Activated CD8-positive, alpha-beta memory T cell treated with anti-CD3 and anti-CD28 coated beads for 36 hours (primary cell): ENCODE data around the gene MUSTN1. TPM values are rescaled to one million over a fixed set of nuclear protein-coding genes. Genes with fewer than 3 reads are reported as not detected.

Source experiments
- CTCF ChIA-PET: fragments of 350-600 bp; sonication (Branson Sonifier 250); formaldehyde crosslinking; loops from one replicate; lab custom pipeline; 2021; ENCODE audit warnings: antibody characterized with exemption; lab: Charles Lee
- POLR2A ChIA-PET: fragments of 350-600 bp; sonication (Branson Sonifier 250); formaldehyde crosslinking; loops from one replicate; lab custom pipeline; 2021; ENCODE audit warnings: antibody characterized with exemption; lab: Charles Lee
- total RNA-seq, 2 experiments: library from RNA; stranded (reverse); gene quantifications; one replicate each; pipeline ENCODE4 v1.2.3, GENCODE V29; 2021

Gene MUSTN1
- under 1 TPM in 1 of 2 experiments, not detected in 1; 0.61 TPM for total RNA-seq

- POLR2A ChIA-PET = no interaction called here
Observed at GRCh38 chr3:52834871-52835501, at the start of gene MUSTN1. TSS of gene MUSTN1 (minus strand) at chr3:52835019. CDS start at chr3:52834948, 71 bp downstream.

GRCh38 chr3:52882377-52882776, 47.6 kb upstream of the MUSTN1 start:
- POLR2A ChIA-PET = no interaction called here
- CTCF ChIA-PET = interaction anchor here (0.6 to 1.3 kb wide), 2 partner anchors 156 to 163 kb away, joined by 3 read pairs; partner anchors contain the start of gene SFMBT1

More at GRCh38 chr3:52834871-52835501, at the start of gene MUSTN1:
- CTCF ChIA-PET = no interaction called here

GRCh38 chr3:52881871-52882270, 47.1 kb upstream of the MUSTN1 start:
- POLR2A ChIA-PET = no interaction called here
- CTCF ChIA-PET = interaction anchor here (0.6 kb wide), 1 partner anchor 156 kb away, joined by 3 read pairs; no protein-coding TSS in a partner anchor

GRCh38 chr3:52880474-52880873, 45.7 kb upstream of the MUSTN1 start:
- POLR2A ChIA-PET = interaction anchor here (0.6 kb wide), 1 partner anchor 128 kb away, joined by 3 read pairs; no protein-coding TSS in a partner anchor
- CTCF ChIA-PET = interaction anchor here (0.8 to 1.5 kb wide), 3 partner anchors 11 to 29 kb away, joined by 3 to 5 read pairs (median 4); no protein-coding TSS in a partner anchor

GRCh38 chr3:52880047-52880446, 45.2 kb upstream of the MUSTN1 start:
- ChIA-PET CTCF (interaction anchor here (0.9 to 1.5 kb wide), 3 partner anchors 11 to 29 kb away, joined by 4 to 5 read pairs (median 4); no protein-coding TSS in a partner anchor), POLR2A (interaction anchor here (0.6 kb wide), 1 partner anchor 128 kb away, joined by 3 read pairs; no protein-coding TSS in a partner anchor)

- POLR2A ChIA-PET = no interaction called here
Observed at GRCh38 chr3:52879581-52879980, 44.8 kb upstream of the MUSTN1 start.

GRCh38 chr3:52879090-52879489, 44.3 kb upstream of the MUSTN1 start:
- ChIA-PET CTCF (interaction anchor here (1.2 kb wide), 1 partner anchor 28 kb away, joined by 4 read pairs; no protein-coding TSS in a partner anchor), POLR2A (no interaction called here)

More at GRCh38 chr3:52879581-52879980, 44.8 kb upstream of the MUSTN1 start:
- CTCF ChIA-PET = interaction anchor here (0.9 to 1.5 kb wide), 3 partner anchors 10 to 29 kb away, joined by 4 to 5 read pairs (median 4); no protein-coding TSS in a partner anchor

- CTCF ChIA-PET = no interaction called here
Observed at GRCh38 chr3:52877085-52877484, 42.3 kb upstream of the MUSTN1 start.

GRCh38 chr3:52874864-52875587, 40.2 kb upstream of the MUSTN1 start:
- POLR2A ChIA-PET = no interaction called here

More at GRCh38 chr3:52877085-52877484, 42.3 kb upstream of the MUSTN1 start:
- POLR2A ChIA-PET = no interaction called here

GRCh38 chr3:52874160-52874701, 39.4 kb upstream of the MUSTN1 start:
- CTCF ChIA-PET = no interaction called here
- POLR2A ChIA-PET = no interaction called here

More at GRCh38 chr3:52874864-52875587, 40.2 kb upstream of the MUSTN1 start:
- CTCF ChIA-PET = no interaction called here

- ChIA-PET CTCF (no interaction called here), POLR2A (no interaction called here)
Observed at GRCh38 chr3:52873433-52874159, 38.8 kb upstream of the MUSTN1 start.

GRCh38 chr3:52872245-52872644, 37.4 kb upstream of the MUSTN1 start:
- CTCF ChIA-PET = interaction anchor here (0.8 kb wide), 1 partner anchor 30 kb away, joined by 3 read pairs; no protein-coding TSS in a partner anchor
- POLR2A ChIA-PET = no interaction called here

GRCh38 chr3:52871761-52872160, 36.9 kb upstream of the MUSTN1 start:
- POLR2A ChIA-PET = no interaction called here
- CTCF ChIA-PET = interaction anchor here (0.8 kb wide), 1 partner anchor 30 kb away, joined by 3 read pairs; no protein-coding TSS in a partner anchor

GRCh38 chr3:52870471-52870870, 35.7 kb upstream of the MUSTN1 start:
- ChIA-PET CTCF (no interaction called here), POLR2A (no interaction called here)

GRCh38 chr3:52866427-52866826, 31.6 kb upstream of the MUSTN1 start:
- POLR2A ChIA-PET = no interaction called here
- CTCF ChIA-PET = interaction anchor here (1.0 kb wide), 1 partner anchor 21 kb away, joined by 4 read pairs; no protein-coding TSS in a partner anchor

- ChIA-PET CTCF (no interaction called here), POLR2A (no interaction called here)
Observed at GRCh38 chr3:52865994-52866393, 31.2 kb upstream of the MUSTN1 start.

GRCh38 chr3:52860424-52860768, 25.6 kb upstream of the MUSTN1 start:
- CTCF ChIA-PET = no interaction called here

GRCh38 chr3:52859686-52860423, 25.0 kb upstream of the MUSTN1 start:
- CTCF ChIA-PET = interaction anchor here (0.7 kb wide), 1 partner anchor 30 kb away, joined by 3 read pairs; no protein-coding TSS in a partner anchor
- POLR2A ChIA-PET = no interaction called here

More at GRCh38 chr3:52860424-52860768, 25.6 kb upstream of the MUSTN1 start:
- POLR2A ChIA-PET = no interaction called here
